ENCODE data around the gene SERPINE1. TPM values are rescaled to one million over a fixed set of nuclear protein-coding genes. Genes with fewer than 3 reads are reported as not detected.
"Not testable (repeated sequence)": the region's sequence is repeated elsewhere in the genome, so short reads cannot be mapped to it uniquely, and the experiment has no call there.

SERPINE1 gene
- total RNA-seq, 4 donors from 2014 or later: 6.7 to 22.9 (median 13.0) TPM

DNA sequence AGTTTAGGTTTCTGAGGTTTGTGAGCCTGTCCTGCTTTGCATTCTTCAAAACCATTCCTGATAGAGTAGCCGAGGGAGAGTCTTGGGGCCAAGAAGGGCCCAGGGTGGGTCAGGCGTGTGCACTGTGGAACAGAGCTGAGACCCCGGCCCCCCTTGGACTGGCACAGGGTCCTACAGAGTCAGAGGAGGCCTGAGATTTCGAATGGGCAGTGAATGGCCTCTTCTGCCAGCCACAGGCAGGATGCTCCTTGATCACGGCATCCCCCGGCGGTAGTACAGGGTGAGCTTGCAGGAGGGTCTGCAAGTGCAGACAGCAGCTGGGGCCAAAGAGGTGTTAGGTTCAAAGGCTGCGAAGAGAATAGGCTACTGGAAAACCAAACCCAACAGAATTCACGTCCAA lies 37.0 kb upstream of the SERPINE1 start:
- peaks cover 44% of the 10 kb centered on the region for H3K36me3 ChIP-seq
- no peak for TF ChIP-seq POLR2AphosphoS5 (IDR thresholded peaks at IDR 0.05)
- TF ChIP-seq POLR2A (IDR thresholded peaks at IDR 0.05): no peak
- TF ChIP-seq CTCF (IDR thresholded peaks at IDR 0.05): no peak
- no peak for TF ChIP-seq EP300 (IDR thresholded peaks at IDR 0.05)
- H3K27me3 ChIP-seq: no peaks in the 10 kb centered on the region
- H3K4me1 ChIP-seq: peaks cover 38% of the 10 kb centered on the region
- WGBS: 96% methylated on average over 7 of the region's 9 CpGs
- H3K4me3 ChIP-seq: no peak overlapping the region
- no peaks in the 10 kb centered on the region for H3K9me3 ChIP-seq
- DNase-seq (ENCODE audit: low spot score in 2 of 2): no peak
- H3K27ac ChIP-seq: no peak overlapping the region

- H3K27ac ChIP-seq; H3K4me3 ChIP-seq; H3K9me3 ChIP-seq; DNase-seq (ENCODE audit: low spot score in 2 of 2); H3K27me3 ChIP-seq: not testable (repeated sequence)
- no CpG with 5 or more reads among the region's 53 CpGs for WGBS
- peaks cover 20% of the 10 kb centered on the region for H3K4me1 ChIP-seq
- H3K36me3 ChIP-seq: peaks cover 41% of the 10 kb centered on the region
Measured at GRCh38 chr7:101092266-101092905, 34.5 kb upstream of the SERPINE1 start.

DNA sequence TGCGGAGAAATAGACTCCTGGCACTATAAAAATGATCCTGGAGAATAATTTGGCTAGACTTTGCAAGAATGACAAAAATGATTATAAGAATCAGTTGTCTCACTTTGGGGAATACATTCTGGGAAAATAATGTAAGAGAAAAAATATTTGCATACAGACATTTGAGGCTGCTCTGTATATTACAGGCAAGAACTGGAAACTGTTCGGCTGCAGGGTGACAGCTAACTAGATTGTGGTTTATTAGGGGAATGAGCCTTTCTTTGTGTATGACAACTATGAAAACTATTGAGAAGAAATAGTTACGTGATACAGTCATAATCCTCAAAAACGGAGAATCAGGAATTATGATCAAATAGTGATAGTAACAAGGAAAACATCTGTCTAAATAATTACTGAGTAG lies 33.0 kb upstream of the SERPINE1 start:
- Histone ChIP-seq H3K9me3 (no peaks in the 10 kb centered on the region), H3K27me3 (no peaks in the 10 kb centered on the region), H3K36me3 (peaks cover 26% of the 10 kb centered on the region), H3K4me3 (no peak overlapping the region), H3K4me1 (peaks cover 9% of the 10 kb centered on the region), H3K27ac (no peak overlapping the region)
- 60% methylated on average over 4 of the region's 4 CpGs for WGBS
- DNase-seq (ENCODE audit: low spot score in 2 of 2): no peak
- TF ChIP-seq CTCF (IDR thresholded peaks at IDR 0.05): no peak
- no peak for TF ChIP-seq EP300 (IDR thresholded peaks at IDR 0.05)
- TF ChIP-seq POLR2A (IDR thresholded peaks at IDR 0.05): no peak
- no peak for TF ChIP-seq POLR2AphosphoS5 (IDR thresholded peaks at IDR 0.05)

DNA sequence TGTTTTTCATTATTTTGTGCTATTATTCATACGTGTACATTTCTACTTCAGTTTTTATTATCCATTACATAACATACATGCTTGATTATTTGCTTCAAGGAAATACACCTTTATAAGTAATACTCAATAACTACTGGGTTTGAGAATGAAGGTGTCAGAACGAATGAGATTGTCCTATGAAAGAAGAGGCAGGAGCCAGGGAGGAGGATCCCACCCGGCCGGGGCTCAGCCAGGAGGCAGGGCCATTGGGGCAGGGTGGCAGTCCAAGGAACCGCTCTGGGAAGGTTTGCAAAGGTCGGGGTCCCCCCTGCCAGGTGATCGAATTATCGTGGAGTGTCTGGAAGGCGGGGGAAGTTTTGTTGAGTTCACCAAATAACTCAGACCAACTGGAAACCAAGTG lies 32.5 kb upstream of the SERPINE1 start:
- 64% methylated on average over 9 of the region's 9 CpGs for WGBS
- DNase-seq (ENCODE audit: low spot score in 2 of 2): no peak
- Histone ChIP-seq H3K4me1 (peaks cover 9% of the 10 kb centered on the region), H3K27ac (no peak overlapping the region), H3K36me3 (peaks cover 21% of the 10 kb centered on the region), H3K4me3 (no peak overlapping the region), H3K27me3 (no peaks in the 10 kb centered on the region), H3K9me3 (no peaks in the 10 kb centered on the region)
- TF ChIP-seq POLR2AphosphoS5 (IDR thresholded peaks at IDR 0.05) (no peak), CTCF (IDR thresholded peaks at IDR 0.05) (no peak), POLR2A (IDR thresholded peaks at IDR 0.05) (no peak), EP300 (IDR thresholded peaks at IDR 0.05) (no peak)

GRCh38 chr7:101094791-101095375 lies 32.0 kb upstream of the SERPINE1 start:
- peaks cover 16% of the 10 kb centered on the region for H3K36me3 ChIP-seq
- 40% methylated on average over 12 of the region's 12 CpGs for WGBS
- H3K27ac ChIP-seq: no peak overlapping the region
- H3K9me3 ChIP-seq: no peaks in the 10 kb centered on the region
- H3K4me1 ChIP-seq: peaks cover 12% of the 10 kb centered on the region
- DNase-seq (ENCODE audit: low spot score in 2 of 2): no peak
- H3K4me3 ChIP-seq: no peak overlapping the region
- peak in 1 of 2 donors; percentile 45 for TF ChIP-seq CTCF (IDR thresholded peaks at IDR 0.05)
- no peak for TF ChIP-seq EP300 (IDR thresholded peaks at IDR 0.05)
- TF ChIP-seq POLR2A (IDR thresholded peaks at IDR 0.05): no peak
- H3K27me3 ChIP-seq: no peaks in the 10 kb centered on the region

Measured in suprapubic skin (tissue), 4 donors.